Right lobe of liver (tissue), 6 donors: ENCODE measurements around the gene KIAA1958. TPM values are rescaled to one million over a fixed set of nuclear protein-coding genes. Genes with fewer than 3 reads are reported as not detected.

Experiments
- ATAC-seq, 4 donors: fragments of 200-7000 bp; cut with Tn5 transposase; one replicate each; pipeline ENCODE4 v1.9.1; 2020; ENCODE audit warnings: mild to moderate bottlenecking in 4 of 4, moderate library complexity in 4 of 4
- DNase-seq, 3 donors: peaks; one replicate each; pipeline ENCODE4 v3.0.0-alpha.2; 2020
- H3K27ac ChIP-seq, 3 donors: fragments of 200-600 bp; one replicate each; pipeline ENCODE4 v1.8.0; 2022
- H3K27me3 ChIP-seq, 2 donors: fragments of 200-600 bp; one replicate each; pipeline ENCODE4 v1.8.0; 2022
- H3K36me3 ChIP-seq, 4 donors: fragments of 200-600 bp; sonication (generic) in 1 of 4; one replicate each; pipeline versions ENCODE4 v1.5.1 to v1.8.0; 2017 to 2022; ENCODE audit warnings: control low read depth in 1 of 4
- H3K4me1 ChIP-seq, 4 donors: fragments of 200-600 bp; sonication (generic) in 1 of 4; one replicate each; pipeline versions ENCODE4 v1.5.1 to v1.8.0; 2017 to 2022; ENCODE audit warnings: control low read depth in 1 of 4
- H3K4me3 ChIP-seq, 3 donors: fragments of 200-600 bp; one replicate each; pipeline ENCODE4 v1.8.0; 2022
- H3K9me3 ChIP-seq, 4 donors: fragments of 200-600 bp; sonication (generic) in 1 of 4; one replicate each; pipeline versions ENCODE4 v1.5.1 to v1.8.0; 2017 to 2022; ENCODE audit warnings: control low read depth in 1 of 4
- CTCF ChIP-seq, 4 donors: fragments of 200-600 bp in 3 of 4; fragments of 450-650 bp in 1 of 4; IDR thresholded peaks; one replicate each; pipeline versions ENCODE4 v1.5.1 to v1.8.0; 2016 to 2022; ENCODE audit warnings: antibody characterized with exemption in 4 of 4, mild to moderate bottlenecking in 2 of 4
- POLR2A ChIP-seq: fragments of 450-650 bp; IDR thresholded peaks from one replicate; pipeline ENCODE4 v1.6.1; 2017; ENCODE audit warnings: antibody characterized with exemption, mild to moderate bottlenecking
- WGBS: methylation state at CpG from one replicate; pipeline ENCODE4 v1.1.6; 2018; ENCODE audit warnings: low coverage, low lambda C conversion rate; ENCODE audit not compliant: insufficient coverage; ENCODE audit errors: missing lambda C conversion rate; 5-methylcytosine and 5-hydroxymethylcytosine counted together
- intact Hi-C, 2 donors: fragments of 100-400 bp; cut with DNase I; formaldehyde crosslinking; loops; one replicate each; pipeline versions ENCODE4 v1.11.2 to v1.14.1; 2022
- total RNA-seq, 6 experiments: library from RNA; depleted of rRNA in 2 of 6; stranded (reverse); fragments of >200 nt in 2 of 6; fragmentation: NEBNext Ultra II Directional in 3 of 6; extraction: Animal tissue kit (Norgen Biotek cat#: 25700) in 3 of 6; gene quantifications; one replicate each; pipeline versions ENCODE4 v1.1.0 to v1.2.4, GENCODE V29; 2016 to 2023
- donor health status: DM: no; HTN: yes; CAD: no.
- donor health status: DM: no; HTN: no; CAD: no.
- donor health status: DM: no; HTN: no; CAD: no.
- donor health status: DM: no; HTN: yes; CAD: no.
- donor health status: DM: no; HTN: yes; CAD: no.

KIAA1958 gene
- total RNA-seq, 6 experiments from 2014 or later: 5.7 to 8.1 (median 7.0) TPM

- Histone ChIP-seq H3K9me3 (no peaks in the 10 kb centered on the region), H3K4me3 (no peak overlapping the region), H3K27ac (no peak overlapping the region), H3K36me3 (peaks cover 0 to 4% (median 0%) of the 10 kb centered on the region in 4 donors), H3K4me1 (peaks cover 0 to 7% (median 0%) of the 10 kb centered on the region in 4 donors), H3K27me3 (no peaks in the 10 kb centered on the region)
- intact Hi-C loops: no loop called here
- 33% methylated on average over 2 of the region's 2 CpGs for WGBS
- no peak for TF ChIP-seq POLR2A
- no peak for TF ChIP-seq CTCF (IDR thresholded peaks at IDR 0.05)
- DNase-seq: no peak
- ATAC-seq: peak; percentile 36 to 57 (median 51)
Observed at GRCh38 chr9:112620388-112620787, 133.8 kb downstream of the KIAA1958 start.

- 67% methylated on average over 3 of the region's 3 CpGs for WGBS
- no peak overlapping the region for H3K4me3 ChIP-seq
- intact Hi-C loops: no loop called here
- no peak for DNase-seq
- no peaks in the 10 kb centered on the region for H3K27me3 ChIP-seq
- peak; percentile 17 to 48 (median 39) for ATAC-seq
- no peaks in the 10 kb centered on the region for H3K9me3 ChIP-seq
- TF ChIP-seq POLR2A (no peak), CTCF (IDR thresholded peaks at IDR 0.05) (no peak)
- peaks cover 0 to 4% (median 0%) of the 10 kb centered on the region in 4 donors for H3K36me3 ChIP-seq
- H3K27ac ChIP-seq: no peak overlapping the region
- H3K4me1 ChIP-seq: peaks cover 0 to 7% (median 0%) of the 10 kb centered on the region in 4 donors
Observed at GRCh38 chr9:112621018-112621655, 134.5 kb downstream of the KIAA1958 start.

- intact Hi-C loops: no loop called here
- WGBS: 89% methylated on average over 2 of the region's 2 CpGs
Observed at GRCh38 chr9:112623198-112623597, 136.6 kb downstream of the KIAA1958 start.

GRCh38 chr9:112624711-112625707 is 138.4 kb downstream of the KIAA1958 start:
- H3K9me3 ChIP-seq: no peaks in the 10 kb centered on the region
- no peak overlapping the region for H3K27ac ChIP-seq
- H3K4me3 ChIP-seq: no peak overlapping the region
- no peaks in the 10 kb centered on the region for H3K36me3 ChIP-seq
- WGBS: 85% methylated on average over 5 of the region's 7 CpGs
- TF ChIP-seq POLR2A (no peak), CTCF (IDR thresholded peaks at IDR 0.05) (no peak)
- intact Hi-C loops: no loop called here
- no peaks in the 10 kb centered on the region for H3K27me3 ChIP-seq
- peaks cover 0 to 2% (median 0%) of the 10 kb centered on the region in 4 donors for H3K4me1 ChIP-seq
- DNase-seq: no peak
- no peak for ATAC-seq

More at GRCh38 chr9:112623198-112623597, 136.6 kb downstream of the KIAA1958 start:
- no peak for DNase-seq
- Histone ChIP-seq H3K36me3 (peaks cover 0 to 4% (median 0%) of the 10 kb centered on the region in 4 donors), H3K4me3 (no peak overlapping the region), H3K27ac (no peak overlapping the region), H3K9me3 (no peaks in the 10 kb centered on the region), H3K4me1 (peaks cover 0 to 7% (median 0%) of the 10 kb centered on the region in 4 donors), H3K27me3 (no peaks in the 10 kb centered on the region)
- TF ChIP-seq CTCF (IDR thresholded peaks at IDR 0.05) (no peak), POLR2A (no peak)
- no peak for ATAC-seq
